Uterus (tissue), 4 donors: ENCODE measurements around the gene NOTCH2. TPM values are rescaled to one million over a fixed set of nuclear protein-coding genes. Genes with fewer than 3 reads are reported as not detected.
A peak's percentile ranks its signal among the peaks of the same experiment; 100 is the strongest.

Experiments used
- DNase-seq, 2 donors: peaks; one replicate each; pipeline ENCODE4 v3.0.0-alpha.2; 2019 to 2020
- H3K27ac ChIP-seq, 2 donors: fragments of 200-600 bp; sonication (generic); 1 replicate in 1 of 2; 2 replicates in 1 of 2; pipeline ENCODE4 v1.5.1; 2016 to 2018
- H3K27me3 ChIP-seq, 2 donors: fragments of 200-600 bp; sonication (generic); one replicate each; pipeline ENCODE4 v1.5.1; 2018 to 2019; ENCODE audit warnings: control low read depth in 1 of 2
- H3K36me3 ChIP-seq, 2 donors: fragments of 200-600 bp; sonication (generic); one replicate each; pipeline ENCODE4 v1.5.1; 2019; ENCODE audit warnings: control low read depth in 1 of 2
- H3K4me1 ChIP-seq, 2 donors: fragments of 200-600 bp; sonication (generic); one replicate each; pipeline ENCODE4 v1.5.1; 2018 to 2019; ENCODE audit warnings: control low read depth in 1 of 2
- H3K4me3 ChIP-seq, 2 donors: fragments of 200-600 bp; sonication (generic); 1 replicate in 1 of 2; 2 replicates in 1 of 2; pipeline ENCODE4 v1.5.1; 2018 to 2019; ENCODE audit warnings: mild to moderate bottlenecking in 1 of 2
- H3K9me3 ChIP-seq, 2 donors: fragments of 200-600 bp; sonication (generic); one replicate each; pipeline ENCODE4 v1.5.1; 2019; ENCODE audit warnings: control low read depth in 1 of 2
- CTCF ChIP-seq, 4 experiments: fragments of 200-600 bp in 2 of 4; fragments of 450-650 bp in 2 of 4; sonication (generic) in 2 of 4; IDR thresholded peaks; one replicate each; pipeline ENCODE4 v1.5.1; 2016 to 2019; ENCODE audit warnings: antibody characterized with exemption in 4 of 4, mild to moderate bottlenecking in 2 of 4, moderate library complexity in 1 of 4
- POLR2A ChIP-seq, 2 donors: fragments of 450-650 bp; IDR thresholded peaks; one replicate each; pipeline ENCODE4 v1.6.1; 2016; ENCODE audit warnings: antibody characterized with exemption in 2 of 2, mild to moderate bottlenecking in 1 of 2, moderate library complexity in 1 of 2
- intact Hi-C: fragments of 100-400 bp; cut with DNase I; formaldehyde crosslinking; loops from one replicate; pipeline ENCODE4 v1.15.1; 2023; ENCODE audit warnings: low total_unique reads
- total RNA-seq, 4 donors: library from RNA; depleted of rRNA in 3 of 4; stranded (reverse); fragments of >200 nt in 3 of 4; gene quantifications; one replicate each; pipeline versions ENCODE4 v1.1.0 to v1.2.4, GENCODE V29; 2014 to 2023
- donor health status: DM: yes; HTN: yes; CAD: no.

Gene NOTCH2
- total RNA-seq, 4 donors from 2014 or later, result 33.8 to 266 (median 87.7) TPM

DNA sequence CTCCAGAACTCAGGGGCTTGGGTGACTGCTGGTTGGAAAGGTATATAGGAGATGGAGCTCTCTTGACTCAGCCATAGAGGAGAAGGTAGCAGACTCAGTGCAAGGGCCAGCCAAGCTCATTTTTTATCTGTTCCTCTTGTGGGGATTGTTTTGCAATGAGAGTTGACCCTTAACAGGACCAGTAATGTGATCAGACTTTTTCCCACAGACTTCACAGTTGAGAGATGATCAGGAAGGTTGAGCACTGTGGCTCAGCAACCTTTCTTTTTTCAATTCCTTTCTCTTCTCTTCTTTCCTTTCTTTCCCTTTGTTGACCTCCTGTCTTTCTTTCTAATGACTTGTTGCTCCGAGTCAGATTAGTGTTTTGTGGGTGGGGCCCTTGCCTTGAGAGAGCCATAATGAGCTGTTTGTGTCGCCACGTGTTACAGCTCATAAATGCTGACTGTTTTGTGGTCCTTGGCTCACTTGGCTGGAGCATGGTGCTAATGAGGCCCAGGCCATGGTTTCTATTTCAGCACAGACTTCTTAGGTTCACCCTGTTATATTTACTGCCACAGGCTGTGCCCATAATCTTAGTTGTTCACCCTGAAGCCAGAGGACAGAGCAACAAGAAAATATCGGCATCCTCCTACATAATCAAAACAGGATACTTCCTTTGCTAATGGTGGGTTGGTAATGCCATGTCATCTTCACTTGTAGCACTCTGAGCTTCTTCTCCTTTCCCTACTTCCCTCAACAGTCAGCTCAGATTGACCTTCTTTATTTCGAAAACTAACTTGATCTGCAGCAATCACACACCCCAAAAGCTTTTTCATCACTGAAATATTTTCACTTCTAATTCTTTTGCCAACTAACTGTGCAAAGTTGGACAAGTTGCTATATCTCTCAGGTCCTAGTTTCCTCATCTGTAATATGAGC, 187.1 kb downstream of the NOTCH2 start:
- H3K27ac ChIP-seq, result no peak overlapping the region
- H3K4me1 ChIP-seq, result no peaks in the 10 kb centered on the region
- no peak overlapping the region for H3K4me3 ChIP-seq
- intact Hi-C loops, result no loop called here
- no peaks in the 10 kb centered on the region for H3K36me3 ChIP-seq
- no peak for DNase-seq
- H3K27me3 ChIP-seq, result no peaks in the 10 kb centered on the region
- TF ChIP-seq CTCF (IDR thresholded peaks at IDR 0.05), result no peak
- TF ChIP-seq POLR2A (IDR thresholded peaks at IDR 0.05), result no peak
- no peaks in the 10 kb centered on the region for H3K9me3 ChIP-seq

DNA sequence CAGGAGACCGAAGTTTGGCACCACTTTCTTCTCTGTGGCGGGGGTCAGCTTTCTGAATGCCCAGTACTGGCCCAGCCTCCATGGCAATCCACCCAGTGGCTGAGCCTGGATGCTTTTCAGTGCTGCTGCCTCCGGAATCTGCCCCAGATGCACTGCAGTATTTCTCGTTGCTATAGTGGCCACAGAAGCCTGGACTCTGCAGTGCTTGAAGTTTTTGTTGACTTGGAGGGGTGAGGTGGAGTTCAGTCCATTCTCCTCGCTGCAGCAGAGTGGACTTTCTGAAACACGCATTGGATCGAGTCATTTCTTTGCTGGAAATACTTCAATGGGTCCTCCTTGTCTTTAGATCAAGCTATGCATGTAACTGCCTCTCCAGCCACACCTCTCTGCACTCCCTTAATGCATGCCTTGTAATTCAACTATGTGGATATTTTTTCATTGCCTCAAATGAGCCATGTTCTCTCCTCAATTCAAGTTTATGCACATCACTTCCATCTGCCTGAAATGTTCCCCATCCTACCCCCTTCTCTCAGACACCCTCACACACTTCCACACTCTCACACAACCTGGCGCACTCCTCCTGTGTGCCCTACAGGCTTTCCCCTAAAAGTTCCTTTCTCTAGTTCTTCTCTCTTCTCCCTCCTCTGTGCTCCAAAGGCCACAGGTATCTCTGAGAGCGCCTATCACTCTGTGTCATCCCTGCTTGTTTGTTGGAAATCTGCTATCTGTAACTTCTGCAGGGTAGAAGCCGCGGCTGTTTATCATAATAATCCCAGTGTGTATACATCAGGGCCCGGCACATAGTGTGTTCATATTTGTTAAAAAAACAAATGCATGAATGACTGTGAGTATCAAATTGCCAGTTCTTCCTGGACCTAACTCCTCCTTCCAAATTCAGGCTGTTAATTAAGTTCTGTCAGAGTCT, 189.7 kb downstream of the NOTCH2 start:
- intact Hi-C loops, result no loop called here
- no peaks in the 10 kb centered on the region for H3K9me3 ChIP-seq
- H3K4me3 ChIP-seq, result no peak overlapping the region
- no peak for DNase-seq
- no peak overlapping the region for H3K27ac ChIP-seq
- no peak for TF ChIP-seq POLR2A (IDR thresholded peaks at IDR 0.05)
- no peak for TF ChIP-seq CTCF (IDR thresholded peaks at IDR 0.05)
- no peaks in the 10 kb centered on the region for H3K27me3 ChIP-seq
- no peaks in the 10 kb centered on the region for H3K4me1 ChIP-seq
- no peaks in the 10 kb centered on the region for H3K36me3 ChIP-seq

- H3K36me3 ChIP-seq, result no peaks in the 10 kb centered on the region
- TF ChIP-seq POLR2A (IDR thresholded peaks at IDR 0.05) (no peak), CTCF (IDR thresholded peaks at IDR 0.05) (no peak)
- intact Hi-C loops, result no loop called here
- H3K4me1 ChIP-seq, result no peaks in the 10 kb centered on the region
- no peak for DNase-seq
- no peak overlapping the region for H3K27ac ChIP-seq
- no peak overlapping the region for H3K4me3 ChIP-seq
- no peaks in the 10 kb centered on the region for H3K27me3 ChIP-seq
- H3K9me3 ChIP-seq, result no peaks in the 10 kb centered on the region
Observed at GRCh38 chr1:119878171-119878570, 191.3 kb downstream of the NOTCH2 start.

DNA sequence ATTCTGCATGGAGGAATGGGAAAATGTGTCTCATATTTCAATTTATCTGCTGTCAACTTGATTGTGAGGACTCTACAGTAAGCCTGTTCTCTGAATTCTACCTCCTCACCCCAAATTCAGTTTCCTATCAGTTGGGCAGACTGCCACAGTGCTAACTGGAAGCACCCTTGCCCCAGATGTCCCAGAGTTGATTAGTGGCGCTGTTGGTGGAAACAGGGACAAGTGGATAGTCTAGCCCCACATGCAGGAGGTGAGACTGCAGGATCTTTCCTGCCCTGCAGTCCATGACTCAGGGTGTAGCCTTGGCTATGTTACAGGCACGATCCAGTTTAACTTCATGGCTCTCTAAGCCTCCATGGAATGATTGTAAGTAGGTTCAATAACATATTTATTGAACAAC, 195.3 kb downstream of the NOTCH2 start:
- DNase-seq, result no peak
- no peaks in the 10 kb centered on the region for H3K4me1 ChIP-seq
- no peaks in the 10 kb centered on the region for H3K27me3 ChIP-seq
- no peaks in the 10 kb centered on the region for H3K36me3 ChIP-seq
- intact Hi-C loops, result no loop called here
- no peaks in the 10 kb centered on the region for H3K9me3 ChIP-seq
- H3K4me3 ChIP-seq, result no peak overlapping the region
- H3K27ac ChIP-seq, result peak overlapping the region; percentile 44 to 55
- TF ChIP-seq POLR2A (IDR thresholded peaks at IDR 0.05), result no peak
- TF ChIP-seq CTCF (IDR thresholded peaks at IDR 0.05), result no peak
